Measurements from ENCODE around the gene PTPRK. TPM values are rescaled to one million over a fixed set of nuclear protein-coding genes. Genes with fewer than 3 reads are reported as not detected.

The PTPRK gene
- total RNA-seq, 1 experiment from 2014 or later, result 34.2 TPM

GRCh38 chr6:128389820-128390534 is 130.4 kb downstream of the PTPRK start:
- no peaks in the 10 kb centered on the region for H3K79me2 ChIP-seq (ENCODE audit: insufficient read depth, low read length)
- ChIA-PET POLR2A (no interaction called here), CTCF (no interaction called here), RAD21 (ENCODE audit: low non-redundant PET in 1 of 2, low total read pairs in 2 of 2, uncharacterized antibody in 2 of 2, unreplicated experiment in 2 of 2) (no interaction called here)
- H3K27me3 ChIP-seq (ENCODE audit: insufficient read depth, low read length), result no peaks in the 10 kb centered on the region
- H3K4me3 ChIP-seq (replicated peaks in 1 of 2; ENCODE audit: low read depth in 1 of 2, low read length in 2 of 2), result no peak overlapping the region
- DNase-seq (ENCODE audit: low read depth, low spot score), result no peak
- BruUV-seq (replicated peaks), result no TSS peak
- no peak overlapping the region for H3K27ac ChIP-seq (ENCODE audit: low read depth, low read length)
- H2AFZ ChIP-seq (ENCODE audit: low read depth, low read length, poor library complexity, severe bottlenecking), result no peak overlapping the region
- H4K20me1 ChIP-seq (ENCODE audit: insufficient read depth), result no peaks in the 10 kb centered on the region
- H3K4me2 ChIP-seq (ENCODE audit: low read length), result no peak overlapping the region
- intact Hi-C loops (cut with micrococcal nuclease), result no loop called here
- H3K4me1 ChIP-seq (ENCODE audit: control insufficient read depth in 1 of 2, insufficient read depth in 2 of 2, low read length in 2 of 2), result no peaks in the 10 kb centered on the region
- no peak for ATAC-seq
- H3K36me3 ChIP-seq (ENCODE audit: control insufficient read depth in 1 of 2, insufficient read depth in 2 of 2, low read length in 2 of 2), result no peaks in the 10 kb centered on the region
- H3K9me2 ChIP-seq (ENCODE audit: insufficient read depth), result no peaks in the 10 kb centered on the region
- H3K9ac ChIP-seq (ENCODE audit: low read length), result no peak overlapping the region
- no peak for TF ChIP-seq REST (IDR thresholded peaks at IDR 0.05; ENCODE audit: low read depth)
- no peak for TF ChIP-seq CBX3 (IDR thresholded peaks at IDR 0.05; ENCODE audit: low read depth)
- TF ChIP-seq ZFX (IDR thresholded peaks at IDR 0.05), result no peak
- no peak for TF ChIP-seq POLR2AphosphoS5 (IDR thresholded peaks at IDR 0.05; ENCODE audit: low read depth, low read length)
- no peak for TF ChIP-seq CEBPB (IDR thresholded peaks at IDR 0.05; ENCODE audit: low read depth)
- no peak for TF ChIP-seq FOSL1 (IDR thresholded peaks at IDR 0.05; ENCODE audit: low read depth)
- TF ChIP-seq EGR1 (IDR thresholded peaks at IDR 0.05; ENCODE audit: low read depth), result no peak
- TF ChIP-seq RAD21 (IDR thresholded peaks at IDR 0.05; ENCODE audit: low read depth), result no peak
- TF ChIP-seq YY1 (IDR thresholded peaks at IDR 0.05; ENCODE audit: extremely low read depth, insufficient replicate concordance, low read depth, low read length), result no peak
- TF ChIP-seq CTCF (IDR thresholded peaks at IDR 0.05 in 2 of 3, conservative IDR thresholded peaks at IDR 0.05 in 1 of 3; ENCODE audit: borderline replicate concordance in 1 of 3, insufficient read depth in 1 of 3, low read depth in 2 of 3, low read length in 2 of 3), result no peak
- no peak for TF ChIP-seq EZH2 (IDR thresholded peaks at IDR 0.05)
- no peak for TF ChIP-seq MAX (IDR thresholded peaks at IDR 0.05)
- no peak for TF ChIP-seq SP1 (IDR thresholded peaks at IDR 0.05; ENCODE audit: low read depth)
- TF ChIP-seq TCF7L2 (IDR thresholded peaks at IDR 0.05; ENCODE audit: borderline replicate concordance, extremely low read depth, insufficient read depth, insufficient read length), result no peak
- TF ChIP-seq ELF1 (IDR thresholded peaks at IDR 0.05; ENCODE audit: borderline replicate concordance, low read depth), result no peak
- TF ChIP-seq ZBTB33 (IDR thresholded peaks at IDR 0.05; ENCODE audit: extremely low read depth, insufficient replicate concordance, low read length), result no peak
- no peak for TF ChIP-seq ZNF274 (IDR thresholded peaks at IDR 0.05; ENCODE audit: low read depth, low read length)
- no peak for TF ChIP-seq SIN3A (IDR thresholded peaks at IDR 0.05; ENCODE audit: low read depth)
- no peak for TF ChIP-seq ATF3 (IDR thresholded peaks at IDR 0.05)
- no peaks in the 10 kb centered on the region for H3K9me3 ChIP-seq (ENCODE audit: control insufficient read depth in 1 of 2, insufficient read depth in 1 of 2, low read depth in 1 of 2, low read length in 2 of 2)
